GM23338 (cell line): ENCODE results near the gene KIF6. TPM values are rescaled to one million over a fixed set of nuclear protein-coding genes. Genes with fewer than 3 reads are reported as not detected.

ENCODE experiments used
- ATAC-seq: fragments of 200-7000 bp; cut with Tn5 transposase; 3 replicates; pipeline ENCODE4 v1.9.1; 2020
- DNase-seq: peaks from one replicate; pipeline ENCODE4 v3.0.0-alpha.2; 2015; ENCODE audit warnings: low spot score
- H2AFZ ChIP-seq: fragments of 200-600 bp; sonication (generic); 2 replicates; pipeline ENCODE4 v1.8.0; 2016; ENCODE audit warnings: antibody characterized with exemption, mild to moderate bottlenecking, moderate library complexity
- H3F3A ChIP-seq: fragments of 200-600 bp; sonication (generic); replicated peaks from 2 replicates; pipeline ENCODE4 v1.8.0; 2017; ENCODE audit warnings: antibody characterized with exemption, mixed run types, low read depth
- H3K27ac ChIP-seq: fragments of 200-600 bp; sonication (generic); 2 replicates; pipeline ENCODE4 v1.6.1; 2016; ENCODE audit warnings: low read depth
- H3K27me3 ChIP-seq: fragments of 200-600 bp; sonication (generic); 2 replicates; pipeline ENCODE4 v1.8.0; 2016; ENCODE audit warnings: mild to moderate bottlenecking, mixed run types, moderate library complexity; ENCODE audit not compliant: insufficient read depth
- H3K36me3 ChIP-seq: fragments of 200-600 bp; sonication (generic); 2 replicates; pipeline ENCODE4 v1.8.0; 2016; ENCODE audit warnings: mild to moderate bottlenecking; ENCODE audit not compliant: insufficient read depth
- H3K4me1 ChIP-seq: fragments of 200-600 bp; sonication (generic); 2 replicates; pipeline ENCODE4 v1.8.0; 2016; ENCODE audit warnings: mild to moderate bottlenecking, moderate library complexity; ENCODE audit not compliant: insufficient read depth
- H3K4me2 ChIP-seq: fragments of 200-600 bp; sonication (generic); 2 replicates; pipeline ENCODE4 v1.7.1; 2017; ENCODE audit warnings: mixed run types
- H3K4me3 ChIP-seq: fragments of 200-600 bp; sonication (generic); 2 replicates; pipeline ENCODE4 v1.6.1; 2016; ENCODE audit warnings: mixed run types
- H3K79me2 ChIP-seq: fragments of 200-600 bp; sonication (generic); replicated peaks from 2 replicates; pipeline ENCODE4 v1.8.0; 2017; ENCODE audit warnings: mild to moderate bottlenecking; ENCODE audit not compliant: insufficient read depth
- H3K9me2 ChIP-seq: fragments of 200-600 bp; sonication (generic); 2 replicates; pipeline ENCODE4 v1.8.0; 2017; ENCODE audit not compliant: insufficient read depth
- H4K20me1 ChIP-seq: fragments of 200-600 bp; sonication (generic); replicated peaks from 2 replicates; pipeline ENCODE4 v1.8.0; 2017; ENCODE audit warnings: mild to moderate bottlenecking; ENCODE audit not compliant: insufficient read depth
- H3K27ac Mint-ChIP-seq: 2 replicates; pipeline ENCODE4 v1.8.0; 2020; ENCODE audit warnings: inconsistent platforms, mild to moderate bottlenecking, moderate library complexity, mixed read lengths
- H3K27me3 Mint-ChIP-seq: 3 replicates; pipeline ENCODE4 v1.8.0; 2022; ENCODE audit warnings: low read depth, mild to moderate bottlenecking, moderate library complexity, mixed read lengths, inconsistent platforms; ENCODE audit not compliant: insufficient read depth, poor library complexity
- H3K36me3 Mint-ChIP-seq: 3 replicates; pipeline ENCODE4 v1.8.0; 2021; ENCODE audit warnings: low read depth, mild to moderate bottlenecking, inconsistent platforms, moderate library complexity, mixed read lengths
- H3K4me1 Mint-ChIP-seq: 3 replicates; pipeline ENCODE4 v1.8.0; 2020; ENCODE audit warnings: mild to moderate bottlenecking, inconsistent platforms, mixed read lengths
- H3K4me3 Mint-ChIP-seq: 3 replicates; pipeline ENCODE4 v1.8.0; 2021; ENCODE audit warnings: moderate library complexity, mild to moderate bottlenecking, inconsistent platforms, mixed read lengths
- H3K9me3 Mint-ChIP-seq: 3 replicates; pipeline ENCODE4 v1.8.0; 2020; ENCODE audit warnings: moderate library complexity, mild to moderate bottlenecking, inconsistent platforms, mixed read lengths
- EZH2 ChIP-seq: fragments of 200-600 bp; sonication (generic); IDR thresholded peaks from one replicate; pipeline ENCODE4 v1.8.0; 2017; ENCODE audit warnings: antibody characterized with exemption, mild to moderate bottlenecking, low read depth; ENCODE audit not compliant: unreplicated experiment
- JUNB ChIP-seq: IDR thresholded peaks from one replicate; pipeline ENCODE4 v1.6.1; 2016; ENCODE audit warnings: antibody characterized with exemption; ENCODE audit not compliant: unreplicated experiment
- NANOG ChIP-seq: IDR thresholded peaks from 2 replicates; pipeline ENCODE4 v1.6.1; 2016; ENCODE audit warnings: antibody characterized with exemption, borderline replicate concordance
- POLR2AphosphoS5 ChIP-seq: IDR thresholded peaks from 2 replicates; pipeline ENCODE4 v1.6.1; 2016; ENCODE audit warnings: antibody characterized with exemption, low read depth
- STAT1 ChIP-seq: IDR thresholded peaks from one replicate; pipeline ENCODE4 v1.6.1; 2016; ENCODE audit warnings: antibody characterized with exemption; ENCODE audit not compliant: unreplicated experiment
- ZNF114 ChIP-seq: fragments of 250-450 bp; sonication (Bioruptor Pico); IDR thresholded peaks from 2 replicates; pipeline ENCODE4 v1.5.0; 2020; ENCODE audit warnings: mild to moderate bottlenecking, moderate library complexity
- ZNF331 ChIP-seq: fragments of 250-450 bp; sonication (Bioruptor Pico); IDR thresholded peaks from 2 replicates; pipeline ENCODE4 v1.5.0; 2020; ENCODE audit warnings: low read depth, mild to moderate bottlenecking, moderate library complexity
- polyA plus RNA-seq: library from polyadenylated mRNA; unstranded; fragments of >200 nt; fragmentation: Nextera tagmentation; extraction: Ambion mirVana; gene quantifications from 2 replicates; pipeline ENCODE4 v1.2.1, GENCODE V29; 2016
- total RNA-seq: library from RNA; depleted of rRNA; stranded (reverse); fragments of >200 nt; shearing (Covaris generic); gene quantifications from 2 replicates; pipeline ENCODE4 v1.2.3, GENCODE V29; 2014
- TF ChIP-seq, protein P1 (sequence below): fragments of 250-450 bp; sonication (Bioruptor Pico); IDR thresholded peaks from 2 replicates; pipeline ENCODE4 v1.5.0; 2020; ENCODE audit warnings: mild to moderate bottlenecking, moderate library complexity
- TF ChIP-seq, protein P2 (sequence below), 2 experiments: fragments of 200-600 bp in 1 of 2; sonication (generic) in 1 of 2; conservative IDR thresholded peaks; 2 replicates each; pipeline versions ENCODE4 v1.5.1 to v1.6.1; 2016 to 2017; ENCODE audit warnings: antibody characterized with exemption in 2 of 2, low read depth in 2 of 2, mild to moderate bottlenecking in 2 of 2, moderate library complexity in 1 of 2
- TF ChIP-seq, protein P3 (sequence below): IDR thresholded peaks from one replicate; pipeline ENCODE4 v1.6.1; 2018; ENCODE audit warnings: antibody characterized with exemption; ENCODE audit not compliant: unreplicated experiment

KIF6 gene
- total and polyA plus RNA-seq, 2 experiments from 2014 or later, result 0.87 to 1.7 TPM

DNA sequence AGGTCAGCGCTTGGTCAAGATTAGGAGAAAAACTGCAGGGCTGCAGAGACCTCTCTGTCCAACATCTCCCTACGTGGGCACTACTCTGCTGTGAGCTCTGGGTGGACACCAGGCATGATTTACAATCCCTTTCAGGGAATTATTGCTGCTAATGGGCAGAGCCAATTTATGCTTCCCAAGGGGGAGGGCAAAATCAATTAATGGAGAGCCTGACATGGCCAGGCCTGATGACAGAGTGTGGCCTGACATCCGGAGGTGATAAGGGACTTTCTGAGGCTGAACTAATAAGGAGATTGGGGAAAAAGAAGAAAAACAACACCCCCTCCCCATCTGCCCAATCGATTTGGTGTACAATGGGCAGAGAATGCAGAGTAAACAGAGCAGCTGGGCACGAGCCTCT lies 397.7 kb downstream of the KIF6 start (continued):
- TF ChIP-seq, protein P1, sequence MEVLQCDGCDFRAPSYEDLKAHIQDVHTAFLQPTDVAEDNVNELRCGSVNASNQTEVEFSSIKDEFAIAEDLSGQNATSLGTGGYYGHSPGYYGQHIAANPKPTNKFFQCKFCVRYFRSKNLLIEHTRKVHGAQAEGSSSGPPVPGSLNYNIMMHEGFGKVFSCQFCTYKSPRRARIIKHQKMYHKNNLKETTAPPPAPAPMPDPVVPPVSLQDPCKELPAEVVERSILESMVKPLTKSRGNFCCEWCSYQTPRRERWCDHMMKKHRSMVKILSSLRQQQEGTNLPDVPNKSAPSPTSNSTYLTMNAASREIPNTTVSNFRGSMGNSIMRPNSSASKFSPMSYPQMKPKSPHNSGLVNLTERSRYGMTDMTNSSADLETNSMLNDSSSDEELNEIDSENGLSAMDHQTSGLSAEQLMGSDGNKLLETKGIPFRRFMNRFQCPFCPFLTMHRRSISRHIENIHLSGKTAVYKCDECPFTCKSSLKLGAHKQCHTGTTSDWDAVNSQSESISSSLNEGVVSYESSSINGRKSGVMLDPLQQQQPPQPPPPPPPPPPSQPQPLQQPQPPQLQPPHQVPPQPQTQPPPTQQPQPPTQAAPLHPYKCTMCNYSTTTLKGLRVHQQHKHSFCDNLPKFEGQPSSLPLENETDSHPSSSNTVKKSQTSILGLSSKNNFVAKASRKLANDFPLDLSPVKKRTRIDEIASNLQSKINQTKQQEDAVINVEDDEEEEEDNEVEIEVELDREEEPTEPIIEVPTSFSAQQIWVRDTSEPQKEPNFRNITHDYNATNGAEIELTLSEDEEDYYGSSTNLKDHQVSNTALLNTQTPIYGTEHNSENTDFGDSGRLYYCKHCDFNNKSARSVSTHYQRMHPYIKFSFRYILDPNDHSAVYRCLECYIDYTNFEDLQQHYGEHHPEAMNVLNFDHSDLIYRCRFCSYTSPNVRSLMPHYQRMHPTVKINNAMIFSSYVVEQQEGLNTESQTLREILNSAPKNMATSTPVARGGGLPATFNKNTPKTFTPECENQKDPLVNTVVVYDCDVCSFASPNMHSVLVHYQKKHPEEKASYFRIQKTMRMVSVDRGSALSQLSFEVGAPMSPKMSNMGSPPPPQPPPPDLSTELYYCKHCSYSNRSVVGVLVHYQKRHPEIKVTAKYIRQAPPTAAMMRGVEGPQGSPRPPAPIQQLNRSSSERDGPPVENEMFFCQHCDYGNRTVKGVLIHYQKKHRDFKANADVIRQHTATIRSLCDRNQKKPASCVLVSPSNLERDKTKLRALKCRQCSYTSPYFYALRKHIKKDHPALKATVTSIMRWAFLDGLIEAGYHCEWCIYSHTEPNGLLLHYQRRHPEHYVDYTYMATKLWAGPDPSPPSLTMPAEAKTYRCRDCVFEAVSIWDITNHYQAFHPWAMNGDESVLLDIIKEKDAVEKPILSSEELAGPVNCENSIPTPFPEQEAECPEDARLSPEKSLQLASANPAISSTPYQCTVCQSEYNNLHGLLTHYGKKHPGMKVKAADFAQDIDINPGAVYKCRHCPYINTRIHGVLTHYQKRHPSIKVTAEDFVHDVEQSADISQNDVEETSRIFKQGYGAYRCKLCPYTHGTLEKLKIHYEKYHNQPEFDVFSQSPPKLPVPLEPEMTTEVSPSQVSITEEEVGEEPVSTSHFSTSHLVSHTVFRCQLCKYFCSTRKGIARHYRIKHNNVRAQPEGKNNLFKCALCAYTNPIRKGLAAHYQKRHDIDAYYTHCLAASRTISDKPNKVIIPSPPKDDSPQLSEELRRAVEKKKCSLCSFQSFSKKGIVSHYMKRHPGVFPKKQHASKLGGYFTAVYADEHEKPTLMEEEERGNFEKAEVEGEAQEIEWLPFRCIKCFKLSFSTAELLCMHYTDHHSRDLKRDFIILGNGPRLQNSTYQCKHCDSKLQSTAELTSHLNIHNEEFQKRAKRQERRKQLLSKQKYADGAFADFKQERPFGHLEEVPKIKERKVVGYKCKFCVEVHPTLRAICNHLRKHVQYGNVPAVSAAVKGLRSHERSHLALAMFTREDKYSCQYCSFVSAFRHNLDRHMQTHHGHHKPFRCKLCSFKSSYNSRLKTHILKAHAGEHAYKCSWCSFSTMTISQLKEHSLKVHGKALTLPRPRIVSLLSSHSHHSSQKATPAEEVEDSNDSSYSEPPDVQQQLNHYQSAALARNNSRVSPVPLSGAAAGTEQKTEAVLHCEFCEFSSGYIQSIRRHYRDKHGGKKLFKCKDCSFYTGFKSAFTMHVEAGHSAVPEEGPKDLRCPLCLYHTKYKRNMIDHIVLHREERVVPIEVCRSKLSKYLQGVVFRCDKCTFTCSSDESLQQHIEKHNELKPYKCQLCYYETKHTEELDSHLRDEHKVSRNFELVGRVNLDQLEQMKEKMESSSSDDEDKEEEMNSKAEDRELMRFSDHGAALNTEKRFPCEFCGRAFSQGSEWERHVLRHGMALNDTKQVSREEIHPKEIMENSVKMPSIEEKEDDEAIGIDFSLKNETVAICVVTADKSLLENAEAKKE, result no peak
- TF ChIP-seq ZNF331 (CRISPR knock-in tag) (no peak), EZH2 (no peak)
- TF ChIP-seq, protein P2, sequence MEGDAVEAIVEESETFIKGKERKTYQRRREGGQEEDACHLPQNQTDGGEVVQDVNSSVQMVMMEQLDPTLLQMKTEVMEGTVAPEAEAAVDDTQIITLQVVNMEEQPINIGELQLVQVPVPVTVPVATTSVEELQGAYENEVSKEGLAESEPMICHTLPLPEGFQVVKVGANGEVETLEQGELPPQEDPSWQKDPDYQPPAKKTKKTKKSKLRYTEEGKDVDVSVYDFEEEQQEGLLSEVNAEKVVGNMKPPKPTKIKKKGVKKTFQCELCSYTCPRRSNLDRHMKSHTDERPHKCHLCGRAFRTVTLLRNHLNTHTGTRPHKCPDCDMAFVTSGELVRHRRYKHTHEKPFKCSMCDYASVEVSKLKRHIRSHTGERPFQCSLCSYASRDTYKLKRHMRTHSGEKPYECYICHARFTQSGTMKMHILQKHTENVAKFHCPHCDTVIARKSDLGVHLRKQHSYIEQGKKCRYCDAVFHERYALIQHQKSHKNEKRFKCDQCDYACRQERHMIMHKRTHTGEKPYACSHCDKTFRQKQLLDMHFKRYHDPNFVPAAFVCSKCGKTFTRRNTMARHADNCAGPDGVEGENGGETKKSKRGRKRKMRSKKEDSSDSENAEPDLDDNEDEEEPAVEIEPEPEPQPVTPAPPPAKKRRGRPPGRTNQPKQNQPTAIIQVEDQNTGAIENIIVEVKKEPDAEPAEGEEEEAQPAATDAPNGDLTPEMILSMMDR (conservative IDR thresholded peaks at IDR 0.05; ENCODE audit: low read depth in 2 of 2), result no peak

DNA sequence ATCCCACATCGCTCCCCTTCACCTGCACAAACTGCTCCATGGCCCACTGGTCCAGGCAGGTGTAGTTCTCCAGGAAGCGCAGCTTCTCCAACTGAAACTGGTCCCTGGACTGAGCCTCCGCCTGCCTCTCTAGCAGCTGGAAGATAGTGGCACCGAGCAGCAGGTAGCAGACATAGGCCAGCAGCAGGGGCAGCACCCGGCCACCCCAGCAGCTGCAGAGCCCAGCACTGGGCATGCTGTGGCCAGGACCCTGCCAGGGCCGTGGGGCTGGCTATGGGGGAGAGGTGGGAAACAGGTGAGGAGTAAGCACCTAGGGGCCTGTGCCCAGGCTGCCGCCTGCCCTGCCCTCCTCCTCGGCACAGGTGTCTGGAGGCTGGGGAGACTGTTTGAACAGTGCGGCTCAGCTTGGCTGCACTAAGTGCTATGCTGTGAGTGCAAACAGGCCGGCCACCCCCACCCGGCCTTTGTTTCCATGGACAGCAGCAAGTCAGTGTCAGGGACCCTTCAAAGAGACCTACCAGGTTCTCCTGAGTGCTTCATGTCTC lies 402.8 kb downstream of the KIF6 start, which contains the start of gene KCNK16:
TSS of gene KCNK16 (minus strand) at position 397 of the 545 bp plus-strand sequence. CDS start at position 235, 162 bp downstream.
- no peaks in the 10 kb centered on the region; the same call in 1 of the 2 replicates for H3K9me2 ChIP-seq
- H3K36me3 ChIP-seq, result no peaks in the 10 kb centered on the region
- H3K27ac Mint-ChIP-seq, result no peak within 1 kb of the TSS
- DNase-seq, result no peak
- TF ChIP-seq STAT1, result no peak
- no peak for TF ChIP-seq POLR2AphosphoS5
- no peak for TF ChIP-seq JUNB
- TF ChIP-seq ZNF114 (CRISPR knock-in tag), result no peak
- TF ChIP-seq NANOG, result no peak
- TF ChIP-seq, protein P3, sequence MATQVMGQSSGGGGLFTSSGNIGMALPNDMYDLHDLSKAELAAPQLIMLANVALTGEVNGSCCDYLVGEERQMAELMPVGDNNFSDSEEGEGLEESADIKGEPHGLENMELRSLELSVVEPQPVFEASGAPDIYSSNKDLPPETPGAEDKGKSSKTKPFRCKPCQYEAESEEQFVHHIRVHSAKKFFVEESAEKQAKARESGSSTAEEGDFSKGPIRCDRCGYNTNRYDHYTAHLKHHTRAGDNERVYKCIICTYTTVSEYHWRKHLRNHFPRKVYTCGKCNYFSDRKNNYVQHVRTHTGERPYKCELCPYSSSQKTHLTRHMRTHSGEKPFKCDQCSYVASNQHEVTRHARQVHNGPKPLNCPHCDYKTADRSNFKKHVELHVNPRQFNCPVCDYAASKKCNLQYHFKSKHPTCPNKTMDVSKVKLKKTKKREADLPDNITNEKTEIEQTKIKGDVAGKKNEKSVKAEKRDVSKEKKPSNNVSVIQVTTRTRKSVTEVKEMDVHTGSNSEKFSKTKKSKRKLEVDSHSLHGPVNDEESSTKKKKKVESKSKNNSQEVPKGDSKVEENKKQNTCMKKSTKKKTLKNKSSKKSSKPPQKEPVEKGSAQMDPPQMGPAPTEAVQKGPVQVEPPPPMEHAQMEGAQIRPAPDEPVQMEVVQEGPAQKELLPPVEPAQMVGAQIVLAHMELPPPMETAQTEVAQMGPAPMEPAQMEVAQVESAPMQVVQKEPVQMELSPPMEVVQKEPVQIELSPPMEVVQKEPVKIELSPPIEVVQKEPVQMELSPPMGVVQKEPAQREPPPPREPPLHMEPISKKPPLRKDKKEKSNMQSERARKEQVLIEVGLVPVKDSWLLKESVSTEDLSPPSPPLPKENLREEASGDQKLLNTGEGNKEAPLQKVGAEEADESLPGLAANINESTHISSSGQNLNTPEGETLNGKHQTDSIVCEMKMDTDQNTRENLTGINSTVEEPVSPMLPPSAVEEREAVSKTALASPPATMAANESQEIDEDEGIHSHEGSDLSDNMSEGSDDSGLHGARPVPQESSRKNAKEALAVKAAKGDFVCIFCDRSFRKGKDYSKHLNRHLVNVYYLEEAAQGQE, result no peak
- TF ChIP-seq, protein P2 (conservative IDR thresholded peaks at IDR 0.05; ENCODE audit: low read depth in 2 of 2), result no peak
- H3F3A ChIP-seq, result no peaks in the 10 kb centered on the region
- no peaks in the 10 kb centered on the region for H4K20me1 ChIP-seq
- H3K4me1 Mint-ChIP-seq, result no peaks in the 10 kb centered on the region; the same call in 2 of the 3 replicates
- no peak for ATAC-seq
- no peaks in the 10 kb centered on the region for H3K4me1 ChIP-seq
- no peaks in the 10 kb centered on the region; the same call in 2 of the 3 replicates for H3K36me3 Mint-ChIP-seq
- no peak within 1 kb of the TSS for H3K4me2 ChIP-seq
- H3K9me3 Mint-ChIP-seq, result no peaks in the 10 kb centered on the region
- H3K27me3 Mint-ChIP-seq, result peaks cover 6% of the 10 kb centered on the region
- no peaks in the 10 kb centered on the region for H3K27me3 ChIP-seq
- no peak within 1 kb of the TSS for H3K4me3 ChIP-seq
- no peak within 1 kb of the TSS for H3K27ac ChIP-seq
- H3K79me2 ChIP-seq, result no peaks in the 10 kb centered on the region
- H2AFZ ChIP-seq, result no peak within 1 kb of the TSS
- H3K4me3 Mint-ChIP-seq, result no peak within 1 kb of the TSS
